ENCODE data around the gene PRSS36.
"Not testable (repeated sequence)": the region's sequence is repeated elsewhere in the genome, so short reads cannot be mapped to it uniquely, and the experiment has no call there.

The PRSS36 gene

GRCh38 chr16:31196324-31197088 is 46.6 kb upstream of the PRSS36 start:
- Histone ChIP-seq H3K4me1 (ENCODE audit: insufficient read depth, low read length) (peaks cover 9% of the 10 kb centered on the region), H3K79me2 (ENCODE audit: insufficient read depth, low read length) (peaks cover 17% of the 10 kb centered on the region), H3K36me3 (ENCODE audit: insufficient read depth, low read length) (peaks cover 61% of the 10 kb centered on the region)

GRCh38 chr16:31195861-31196260 is 46.0 kb upstream of the PRSS36 start:
- not testable (repeated sequence) for H3K4me2 ChIP-seq (ENCODE audit: insufficient read depth, low read length); H3K9ac ChIP-seq (ENCODE audit: low read depth, low read length); H3K27ac ChIP-seq (ENCODE audit: low read length); H3K27me3 ChIP-seq (ENCODE audit: insufficient read depth, low read length, poor library complexity); ATAC-seq (ENCODE audit: insufficient read depth, low read depth); H3K4me3 ChIP-seq (ENCODE audit: low read depth in 1 of 2, low read length in 2 of 2); H3K9me3 ChIP-seq (ENCODE audit: insufficient read depth, low read length, severe bottlenecking); H2AFZ ChIP-seq (ENCODE audit: low read depth, low read length); DNase-seq; H3K4me1 ChIP-seq (ENCODE audit: insufficient read depth, low read length)
- H4K20me1 ChIP-seq (ENCODE audit: insufficient read depth, low read length), result peaks cover 69% of the 10 kb centered on the region
- H3K79me2 ChIP-seq (ENCODE audit: insufficient read depth, low read length), result peaks cover 20% of the 10 kb centered on the region
- peaks cover 67% of the 10 kb centered on the region for H3K36me3 ChIP-seq (ENCODE audit: insufficient read depth, low read length)

More at GRCh38 chr16:31196324-31197088, 46.6 kb upstream of the PRSS36 start:
- H3K4me3 ChIP-seq (ENCODE audit: low read depth in 1 of 2, low read length in 2 of 2), result no peak overlapping the region
- no peaks in the 10 kb centered on the region for H3K27me3 ChIP-seq (ENCODE audit: insufficient read depth, low read length, poor library complexity)
- ATAC-seq (ENCODE audit: insufficient read depth, low read depth) (no peak), DNase-seq (no peak)
- no peak overlapping the region for H3K27ac ChIP-seq (ENCODE audit: low read length)
- H2AFZ ChIP-seq (ENCODE audit: low read depth, low read length), result no peak overlapping the region
- H3K9me3 ChIP-seq (ENCODE audit: insufficient read depth, low read length, severe bottlenecking), result no peaks in the 10 kb centered on the region
- no peak overlapping the region for H3K9ac ChIP-seq (ENCODE audit: low read depth, low read length)
- no peak overlapping the region for H3K4me2 ChIP-seq (ENCODE audit: insufficient read depth, low read length)
- TF ChIP-seq EZH2 (IDR thresholded peaks at IDR 0.05; ENCODE audit: borderline replicate concordance, low read depth, low read length, severe bottlenecking), result no peak
- TF ChIP-seq CTCF (IDR thresholded peaks at IDR 0.05; ENCODE audit: borderline replicate concordance, extremely low read depth, low read length, poor library complexity, severe bottlenecking), result no peak
- peaks cover 65% of the 10 kb centered on the region for H4K20me1 ChIP-seq (ENCODE audit: insufficient read depth, low read length)

GRCh38 chr16:31194898-31195297 is 45.0 kb upstream of the PRSS36 start:
- Histone ChIP-seq H4K20me1 (ENCODE audit: insufficient read depth, low read length) (peaks cover 77% of the 10 kb centered on the region), H3K4me3 (ENCODE audit: low read depth in 1 of 2, low read length in 2 of 2) (no peak overlapping the region), H3K4me2 (ENCODE audit: insufficient read depth, low read length) (no peak overlapping the region), H3K27ac (ENCODE audit: low read length) (no peak overlapping the region), H2AFZ (ENCODE audit: low read depth, low read length) (no peak overlapping the region), H3K27me3 (ENCODE audit: insufficient read depth, low read length, poor library complexity) (no peaks in the 10 kb centered on the region), H3K4me1 (ENCODE audit: insufficient read depth, low read length) (no peaks in the 10 kb centered on the region; the same call in 1 of the 2 replicates), H3K36me3 (ENCODE audit: insufficient read depth, low read length) (peaks cover 77% of the 10 kb centered on the region), H3K9me3 (ENCODE audit: insufficient read depth, low read length, severe bottlenecking) (no peaks in the 10 kb centered on the region), H3K9ac (ENCODE audit: low read depth, low read length) (no peak overlapping the region), H3K79me2 (ENCODE audit: insufficient read depth, low read length) (peaks cover 29% of the 10 kb centered on the region)
- TF ChIP-seq CTCF (IDR thresholded peaks at IDR 0.05; ENCODE audit: borderline replicate concordance, extremely low read depth, low read length, poor library complexity, severe bottlenecking) (no peak), EZH2 (IDR thresholded peaks at IDR 0.05; ENCODE audit: borderline replicate concordance, low read depth, low read length, severe bottlenecking) (no peak)
- DNase-seq, result no peak
- ATAC-seq (ENCODE audit: insufficient read depth, low read depth), result no peak

GRCh38 chr16:31193874-31194273 is 44.0 kb upstream of the PRSS36 start:
- Histone ChIP-seq H3K4me2 (ENCODE audit: insufficient read depth, low read length) (no peak overlapping the region), H3K79me2 (ENCODE audit: insufficient read depth, low read length) (peaks cover 39% of the 10 kb centered on the region), H3K9me3 (ENCODE audit: insufficient read depth, low read length, severe bottlenecking) (no peaks in the 10 kb centered on the region), H3K36me3 (ENCODE audit: insufficient read depth, low read length) (peaks cover 81% of the 10 kb centered on the region), H3K27ac (ENCODE audit: low read length) (no peak overlapping the region), H3K27me3 (ENCODE audit: insufficient read depth, low read length, poor library complexity) (no peaks in the 10 kb centered on the region), H3K9ac (ENCODE audit: low read depth, low read length) (no peak overlapping the region), H4K20me1 (ENCODE audit: insufficient read depth, low read length) (peaks cover 80% of the 10 kb centered on the region), H3K4me1 (ENCODE audit: insufficient read depth, low read length) (no peaks in the 10 kb centered on the region), H3K4me3 (ENCODE audit: low read depth in 1 of 2, low read length in 2 of 2) (no peak overlapping the region), H2AFZ (ENCODE audit: low read depth, low read length) (no peak overlapping the region)
- no peak for ATAC-seq (ENCODE audit: insufficient read depth, low read depth)
- DNase-seq, result no peak
- TF ChIP-seq CTCF (IDR thresholded peaks at IDR 0.05; ENCODE audit: borderline replicate concordance, extremely low read depth, low read length, poor library complexity, severe bottlenecking) (no peak), EZH2 (IDR thresholded peaks at IDR 0.05; ENCODE audit: borderline replicate concordance, low read depth, low read length, severe bottlenecking) (no peak)

Data from DND-41 (cell line).